GM21825 (cell line): Measurements from ENCODE around the gene SNRPB.

Experiments used
- ATAC-seq: cut with Tn5 transposase; IDR thresholded peaks from one replicate; pipeline ENCODE4 v1.9.1; 2021; ENCODE audit warnings: mild to moderate bottlenecking, moderate library complexity; ENCODE audit not compliant: unreplicated experiment

The SNRPB gene

GRCh38 chr20:2430538-2430937 lies 40.1 kb downstream of the SNRPB start:
- ATAC-seq, result no peak

- ATAC-seq, result no peak
Observed at GRCh38 chr20:2429051-2429450, 41.5 kb downstream of the SNRPB start.

DNA sequence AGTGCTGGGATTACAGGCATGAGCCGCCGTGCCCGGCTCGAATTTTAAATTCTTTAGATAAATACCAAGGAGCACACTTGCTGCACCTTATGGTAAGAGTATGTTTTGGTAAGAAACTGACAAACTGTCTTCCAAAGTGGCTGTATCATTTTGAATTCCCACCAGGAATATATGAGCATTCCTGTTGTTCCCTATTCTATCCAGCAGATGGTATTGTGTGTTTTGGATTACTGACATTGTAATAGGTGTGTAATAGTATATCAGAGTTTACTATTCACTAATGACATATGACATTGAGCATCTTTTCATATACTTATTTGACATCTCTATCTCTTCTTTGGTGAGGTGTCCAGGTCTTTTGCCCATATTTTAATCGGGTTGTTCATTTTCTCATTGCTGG lies 49.3 kb downstream of the SNRPB start:
- no peak for ATAC-seq

DNA sequence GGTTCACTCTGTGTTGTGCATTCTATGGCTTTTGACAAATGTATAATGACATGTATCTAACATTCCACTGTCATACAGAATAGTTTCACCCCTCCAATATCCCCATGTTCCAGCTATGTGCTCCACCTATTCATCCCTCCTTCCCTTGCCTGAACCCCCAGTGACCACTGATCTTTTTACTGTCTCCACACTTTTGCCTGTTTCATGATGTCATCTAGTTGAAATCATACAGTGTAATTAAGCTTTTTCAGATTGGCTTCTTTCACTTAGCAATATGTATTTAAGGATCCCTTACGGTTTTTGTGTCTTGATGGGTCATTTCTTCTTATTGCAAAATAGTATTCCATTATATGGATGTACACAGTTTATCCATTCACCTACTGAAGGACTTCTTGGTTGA lies 50.1 kb downstream of the SNRPB start:
- ATAC-seq, result no peak

DNA sequence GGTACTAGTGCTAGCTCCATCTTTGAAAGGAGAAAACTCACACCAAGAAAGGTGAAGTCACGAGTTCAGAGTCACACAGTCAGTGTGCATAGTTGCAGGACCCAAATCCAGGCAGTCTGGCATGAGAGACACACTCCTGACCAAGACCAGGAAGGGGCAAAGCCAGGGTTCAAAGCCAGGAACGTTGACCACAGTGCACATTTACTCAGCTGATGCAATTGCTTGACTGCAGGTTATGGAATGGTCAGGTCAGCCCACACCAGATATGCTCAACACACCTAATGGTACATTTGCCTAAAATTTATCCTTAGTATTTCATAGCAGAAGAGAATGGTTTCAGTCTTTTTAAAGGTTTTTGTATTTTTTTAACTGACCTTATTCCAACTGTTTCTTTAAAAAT lies 52.2 kb downstream of the SNRPB start:
- no peak for ATAC-seq

DNA sequence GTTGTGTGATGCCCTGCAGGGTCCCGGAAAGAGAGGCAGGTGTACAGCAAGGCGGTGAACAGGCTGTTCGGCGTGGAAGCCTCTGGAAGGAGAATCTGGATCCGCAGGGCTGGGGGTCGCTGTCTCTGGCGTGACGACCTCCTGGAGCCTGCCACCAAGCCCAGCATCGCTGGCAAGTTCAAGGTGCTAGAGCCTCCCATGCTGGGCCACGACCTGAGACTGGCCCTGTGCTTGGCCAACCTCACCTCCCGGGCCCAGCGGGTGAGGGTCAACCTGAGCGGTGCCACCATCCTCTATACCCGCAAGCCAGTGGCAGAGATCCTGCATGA lies 53.4 kb downstream of the SNRPB start:
- ATAC-seq, result no peak

- ATAC-seq, result no peak
Observed at GRCh38 chr20:2416541-2417212, 53.9 kb downstream of the SNRPB start.
